Measurements from ENCODE around the gene ETV5. TPM values are rescaled to one million over a fixed set of nuclear protein-coding genes. Genes with fewer than 3 reads are reported as not detected.
"Not testable (repeated sequence)": the region's sequence is repeated elsewhere in the genome, so short reads cannot be mapped to it uniquely, and the experiment has no call there.

Gene ETV5
- total RNA-seq, 1 donor from 2014 or later: 14.1 TPM

GRCh38 chr3:186021673-186022362, 87.1 kb downstream of the ETV5 start:
- DNase-seq: no peak

- DNase-seq: not testable (repeated sequence)
These were observed 87.6 kb downstream of the ETV5 start for GRCh38 chr3:186021250-186021649.

GRCh38 chr3:186019288-186019687, 89.6 kb downstream of the ETV5 start:
- DNase-seq: not testable (repeated sequence)

- DNase-seq: no peak
These were observed 94.0 kb downstream of the ETV5 start for GRCh38 chr3:186014866-186015265.

- no peak for DNase-seq
These were observed 95.6 kb downstream of the ETV5 start for GRCh38 chr3:186013312-186013711.

- no peak for DNase-seq
These were observed 96.8 kb downstream of the ETV5 start for GRCh38 chr3:186012137-186012536.

GRCh38 chr3:186004671-186005070, 104.2 kb downstream of the ETV5 start:
- DNase-seq: no peak

GRCh38 chr3:186004209-186004608, 104.7 kb downstream of the ETV5 start:
- DNase-seq: no peak

GRCh38 chr3:186003610-186004009, 105.3 kb downstream of the ETV5 start:
- DNase-seq: no peak

GRCh38 chr3:186002884-186003472, 105.9 kb downstream of the ETV5 start:
- DNase-seq: peak; percentile 42

- no peak for DNase-seq
These were observed 107.0 kb downstream of the ETV5 start for GRCh38 chr3:186001842-186002241.

GRCh38 chr3:185999221-185999620, 109.7 kb downstream of the ETV5 start:
- no peak for DNase-seq

- no peak for DNase-seq
These were observed 110.8 kb downstream of the ETV5 start for GRCh38 chr3:185998136-185998535.

- DNase-seq: no peak
These were observed 111.8 kb downstream of the ETV5 start for GRCh38 chr3:185997130-185997529.

Other genes with a start within 250 kb of the ETV5 start
- 219 and 227 TPM in 2 replicates for gene TRA2B, start 171.1 kb downstream of the ETV5 start, total RNA-seq